Glomerular endothelial cell (primary cell): ENCODE measurements around the gene CA5B. TPM values are rescaled to one million over a fixed set of nuclear protein-coding genes. Genes with fewer than 3 reads are reported as not detected.
"Not testable (repeated sequence)": the region's sequence is repeated elsewhere in the genome, so short reads cannot be mapped to it uniquely, and the experiment has no call there.

Experiments
- DNase-seq: peaks from one replicate; pipeline ENCODE4 v3.0.0-alpha.2; 2011; ENCODE audit warnings: low read depth, low spot score; ENCODE audit errors: extremely low read depth
- total RNA-seq: library from RNA; depleted of rRNA; stranded (reverse); fragments of >200 nt; gene quantifications from 2 replicates; pipeline ENCODE4 v1.2.3, GENCODE V29; 2015

The CA5B gene
- total RNA-seq, 1 donor from 2014 or later, result 7.1 TPM

DNA sequence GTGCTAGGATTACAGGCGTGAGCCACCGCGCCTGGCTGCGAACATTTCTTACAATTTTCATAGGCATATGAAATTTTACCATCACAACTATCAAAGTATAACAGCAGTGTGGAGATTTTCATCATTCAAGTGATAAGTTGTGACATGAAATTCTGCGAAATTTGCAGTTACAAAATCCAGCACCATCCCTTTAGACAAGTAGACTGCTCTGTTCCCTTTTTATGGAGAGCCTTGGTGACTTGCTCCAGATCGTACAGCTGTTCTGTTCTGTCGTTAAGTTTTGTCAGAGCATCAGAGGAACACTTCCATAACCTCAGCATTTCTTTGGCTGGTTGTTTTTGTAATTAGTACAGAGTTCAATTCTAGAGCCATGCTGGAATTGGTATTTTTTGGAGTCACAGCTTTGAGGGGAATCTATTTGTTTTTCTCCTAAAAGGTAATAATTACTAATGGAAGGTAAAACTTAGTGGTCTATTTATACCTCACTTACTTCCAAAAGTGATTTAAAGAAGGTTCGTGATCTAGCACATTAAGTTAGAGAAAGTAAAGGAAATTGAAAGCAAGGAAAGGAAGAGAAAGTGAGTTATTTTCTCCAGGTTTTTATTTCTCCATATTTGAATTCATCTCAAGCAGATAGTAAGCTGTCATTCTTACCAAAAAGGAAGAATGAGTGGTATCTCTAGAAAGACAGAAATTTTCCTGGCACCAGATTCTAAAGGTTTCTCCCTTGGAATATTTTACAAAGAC is 74.3 kb downstream of the CA5B start:
- no peak for DNase-seq

DNA sequence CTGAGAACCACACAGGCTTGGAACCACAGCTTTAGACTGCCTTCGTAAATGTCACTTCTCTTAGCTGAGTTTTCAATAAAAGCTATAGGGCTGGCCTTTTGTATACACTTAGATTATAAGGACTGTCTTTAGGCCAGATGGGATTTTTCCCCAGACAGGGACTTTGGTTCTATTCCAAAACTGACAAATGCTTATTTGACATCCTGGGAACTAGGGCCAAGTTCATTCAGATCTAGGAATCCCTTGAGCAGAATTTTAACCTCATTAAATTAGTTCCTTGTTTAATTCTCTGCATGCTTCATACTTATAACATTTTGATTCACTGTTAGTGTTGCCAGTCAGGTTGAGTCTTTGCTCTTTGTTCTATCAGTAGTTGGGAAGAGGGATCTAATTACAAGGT is 75.3 kb downstream of the CA5B start:
- no peak for DNase-seq

DNA sequence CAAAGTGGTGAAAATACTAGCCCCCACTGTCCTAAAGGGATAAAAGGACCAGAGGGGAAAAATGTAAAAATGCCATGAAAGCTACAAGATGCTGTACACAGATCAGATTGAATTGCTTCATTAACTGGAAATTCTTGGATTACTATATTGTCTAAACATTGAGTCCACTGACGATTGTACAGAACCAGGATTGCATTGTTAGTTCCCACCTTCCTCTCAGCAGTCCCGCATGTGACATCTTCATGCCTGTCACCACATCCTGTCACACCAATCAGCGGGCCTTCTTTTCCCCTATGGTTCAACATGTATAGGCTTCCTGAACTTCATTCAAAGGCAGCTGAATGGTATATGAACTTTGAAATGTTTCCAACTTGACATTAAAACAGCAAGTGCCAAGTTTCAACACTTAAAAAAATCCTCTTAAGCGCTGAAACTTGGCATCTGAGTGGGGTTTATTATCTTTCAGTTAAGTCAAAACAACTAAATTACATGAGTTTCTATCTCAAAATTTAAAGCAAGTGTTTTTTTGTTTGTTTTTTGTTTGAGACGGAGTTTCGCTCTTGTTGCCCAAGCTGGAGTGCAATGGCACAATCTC is 76.8 kb downstream of the CA5B start:
- DNase-seq, result no peak

DNA sequence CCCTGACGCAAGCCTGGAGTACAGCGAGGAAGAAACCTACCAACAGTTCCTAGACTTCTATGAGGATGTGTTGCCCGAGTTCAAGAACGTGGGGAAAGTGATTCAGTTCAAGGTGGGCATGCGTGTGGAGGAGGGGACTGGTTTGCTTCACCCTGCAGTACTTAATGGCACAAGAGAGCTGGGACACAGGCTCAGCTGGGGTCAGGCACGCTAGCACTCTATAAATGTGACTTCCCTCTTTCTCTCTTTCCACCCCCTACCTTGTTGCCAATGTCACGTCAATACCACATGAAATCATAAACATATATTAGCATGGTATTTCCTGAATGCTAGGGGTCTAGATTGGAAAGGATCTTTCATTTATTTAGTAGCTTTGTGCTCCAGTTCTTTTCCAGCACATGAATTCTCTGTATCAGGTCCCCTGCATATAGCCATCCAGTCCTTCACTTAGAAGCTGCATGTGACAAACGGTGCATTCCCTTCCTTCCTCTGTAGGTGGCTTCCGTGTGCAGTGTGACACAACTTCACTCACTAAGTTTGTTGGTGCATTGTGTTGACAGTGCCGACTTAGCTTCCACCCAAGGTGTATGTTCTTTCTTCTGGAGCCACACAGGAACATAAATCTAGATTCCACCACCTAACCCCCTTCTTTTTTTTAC is 77.8 kb downstream of the CA5B start:
- DNase-seq, result no peak

DNA sequence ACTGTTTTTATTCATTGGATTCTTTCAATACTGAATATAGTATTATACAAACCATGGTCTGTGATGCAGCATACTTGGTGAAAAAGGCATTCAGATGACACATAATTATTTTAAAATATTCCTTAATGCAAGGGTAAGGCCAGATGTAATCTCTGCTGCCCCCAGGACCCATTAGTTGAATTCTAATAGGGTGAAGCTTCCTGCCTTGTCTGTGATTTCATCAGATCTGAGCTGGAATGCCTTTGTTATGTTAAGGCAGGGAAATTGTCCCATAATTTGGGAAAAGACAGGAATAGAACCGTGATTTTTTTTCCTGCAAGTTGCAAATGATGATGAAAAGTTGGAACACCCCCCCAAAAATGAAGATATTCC is 78.4 kb downstream of the CA5B start:
- no peak for DNase-seq

DNA sequence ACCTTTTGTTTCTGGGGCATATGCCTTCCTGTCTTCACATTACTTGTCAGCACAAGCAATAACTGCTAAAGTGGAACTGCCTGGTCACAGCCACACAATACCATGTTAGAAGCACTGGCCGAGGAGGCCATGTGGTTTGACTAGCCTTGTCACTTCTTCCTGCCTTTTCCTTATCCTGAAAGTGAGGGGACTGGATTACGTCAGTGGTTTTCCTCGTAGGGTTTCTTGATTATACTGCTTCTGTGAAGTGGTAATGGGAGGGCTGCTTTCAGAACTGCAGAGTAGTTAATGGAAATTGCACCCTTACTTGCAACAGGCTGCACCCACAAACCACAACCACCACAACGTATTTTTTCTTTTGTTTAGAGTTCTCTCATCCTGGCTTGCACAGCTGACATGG is 78.8 kb downstream of the CA5B start:
- DNase-seq, result no peak

DNA sequence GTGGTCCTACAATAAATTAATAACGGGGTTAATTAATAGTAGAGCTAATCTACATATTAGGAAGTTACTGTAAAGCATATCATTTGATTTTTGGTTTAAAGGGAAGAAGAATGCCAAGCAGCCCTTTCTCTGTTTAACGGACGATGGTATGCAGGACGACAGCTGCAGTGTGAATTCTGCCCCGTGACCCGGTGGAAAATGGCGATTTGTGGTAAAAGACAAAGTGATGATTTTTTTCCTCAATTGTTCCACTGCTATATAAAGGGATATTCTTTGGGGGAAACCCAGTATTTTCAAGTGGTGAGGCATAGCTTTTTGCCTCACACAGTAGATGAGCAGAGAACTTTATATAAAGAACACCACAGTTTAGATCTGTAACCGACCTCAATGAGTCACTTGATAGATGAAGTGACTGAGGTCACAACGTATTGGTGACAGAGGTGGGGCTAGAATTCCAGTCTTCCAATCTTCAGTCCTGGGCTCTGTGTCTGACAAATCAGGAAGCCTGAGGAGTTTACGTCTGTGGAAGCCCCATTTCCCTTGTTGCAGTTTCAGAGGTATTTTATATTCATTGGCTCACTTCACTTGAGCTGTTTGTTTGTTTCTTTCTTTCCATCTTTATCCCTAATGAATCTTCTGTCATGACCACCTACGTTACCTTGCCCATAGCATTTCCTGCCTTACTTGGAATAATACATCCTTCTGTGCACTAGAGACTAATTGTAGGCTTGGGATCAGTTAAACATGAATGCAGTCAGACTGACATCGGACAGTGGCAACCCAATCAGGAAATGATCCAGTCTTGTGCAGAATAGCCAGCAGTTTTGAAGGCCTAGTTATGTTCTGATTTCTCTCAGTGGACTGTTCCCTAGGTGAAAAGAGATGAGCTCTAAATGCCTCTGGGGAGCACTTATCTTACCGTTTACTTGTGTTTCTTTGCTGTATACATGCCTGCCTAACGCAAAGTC is 82.3 kb downstream of the CA5B start:
- DNase-seq, result no peak

DNA sequence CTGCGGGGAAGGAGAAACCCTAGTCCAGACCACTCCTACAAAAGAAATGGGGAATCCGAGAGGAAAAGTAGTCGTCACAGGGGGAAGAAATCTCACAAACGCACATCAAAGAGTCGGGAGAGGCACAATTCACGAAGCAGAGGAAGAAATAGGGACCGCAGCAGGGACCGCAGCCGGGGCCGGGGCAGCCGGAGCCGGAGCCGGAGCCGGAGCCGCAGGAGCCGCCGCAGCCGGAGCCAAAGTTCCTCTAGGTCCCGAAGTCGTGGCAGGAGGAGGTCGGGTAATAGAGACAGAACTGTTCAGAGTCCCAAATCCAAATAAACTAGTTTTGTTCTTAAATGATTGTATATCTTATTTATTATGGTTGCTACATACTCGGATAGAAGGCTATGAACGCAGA is 84.9 kb downstream of the CA5B start:
- no peak for DNase-seq

DNA sequence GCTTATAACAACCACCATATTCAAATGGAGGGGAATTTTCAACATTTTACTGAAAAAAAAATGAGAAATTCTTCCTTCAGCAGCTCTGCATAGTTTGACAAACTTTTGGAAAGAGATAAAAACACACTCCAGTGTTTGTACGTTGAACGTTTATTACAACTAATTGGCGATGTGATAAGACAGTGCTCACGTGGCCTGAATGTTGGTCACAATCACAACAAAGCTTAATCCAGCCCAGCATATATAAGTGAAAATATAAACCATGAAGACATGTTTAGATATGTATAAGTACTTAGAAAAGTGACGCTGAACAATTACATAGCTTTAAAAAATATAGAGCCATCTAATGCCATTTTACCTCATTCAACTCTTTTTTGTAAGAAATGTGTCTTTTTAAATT is 87.9 kb downstream of the CA5B start:
- DNase-seq, result no peak

DNA sequence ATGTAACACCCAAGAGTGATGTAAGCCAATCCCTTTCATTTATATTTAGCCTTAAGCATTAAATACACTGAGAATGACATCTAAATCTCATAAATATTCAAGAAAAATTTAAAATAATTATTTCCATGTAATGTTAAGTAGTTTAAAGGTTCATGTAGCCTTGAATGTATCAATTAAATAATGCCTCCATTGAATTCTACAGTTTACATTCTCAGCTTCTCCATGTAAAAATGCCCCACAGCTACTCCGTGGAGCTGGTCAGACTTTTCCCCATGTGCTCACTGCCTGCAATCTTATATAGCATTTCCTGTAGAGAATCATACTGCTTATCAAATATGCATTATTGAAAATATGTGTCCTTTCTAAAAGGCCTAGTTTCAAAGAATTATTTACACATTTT is 91.1 kb downstream of the CA5B start:
- DNase-seq, result no peak

DNA sequence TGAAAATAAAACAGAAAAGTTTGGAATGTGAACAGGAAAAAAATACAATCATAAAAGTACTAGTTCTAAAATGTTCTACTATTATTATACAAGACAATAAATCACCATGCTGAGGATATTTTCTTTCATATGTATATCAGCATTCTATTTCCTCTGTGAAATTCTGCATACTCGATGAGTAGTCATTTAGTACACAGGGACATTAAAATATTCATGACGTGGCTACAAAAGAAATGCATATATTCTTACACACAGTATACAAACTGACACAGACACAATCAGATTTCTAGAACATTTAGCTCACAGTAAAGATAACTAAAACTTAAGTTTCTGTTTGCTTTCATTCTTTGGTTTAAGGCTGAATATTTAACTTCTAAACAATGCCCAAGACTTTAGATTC is 93.3 kb downstream of the CA5B start:
- DNase-seq, result not testable (repeated sequence)

DNA sequence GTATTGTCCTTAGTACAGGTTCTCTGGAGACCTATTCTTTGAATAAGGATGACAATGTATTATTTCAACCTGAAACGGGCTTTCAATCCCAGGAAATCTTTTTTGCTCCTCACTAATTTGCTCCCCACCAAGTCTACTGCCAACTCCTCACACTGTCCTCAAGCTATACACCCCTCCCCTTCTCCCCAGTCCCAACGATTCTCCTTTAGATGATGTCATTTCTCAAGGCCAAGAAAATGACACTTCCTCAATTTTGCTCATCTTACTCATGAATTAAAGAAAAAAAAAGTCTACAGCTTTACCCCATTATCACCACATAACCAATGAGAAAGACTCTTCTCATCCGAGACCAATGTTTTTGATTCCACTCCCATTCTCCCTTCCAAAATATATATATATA is 96.0 kb downstream of the CA5B start:
- no peak for DNase-seq

DNA sequence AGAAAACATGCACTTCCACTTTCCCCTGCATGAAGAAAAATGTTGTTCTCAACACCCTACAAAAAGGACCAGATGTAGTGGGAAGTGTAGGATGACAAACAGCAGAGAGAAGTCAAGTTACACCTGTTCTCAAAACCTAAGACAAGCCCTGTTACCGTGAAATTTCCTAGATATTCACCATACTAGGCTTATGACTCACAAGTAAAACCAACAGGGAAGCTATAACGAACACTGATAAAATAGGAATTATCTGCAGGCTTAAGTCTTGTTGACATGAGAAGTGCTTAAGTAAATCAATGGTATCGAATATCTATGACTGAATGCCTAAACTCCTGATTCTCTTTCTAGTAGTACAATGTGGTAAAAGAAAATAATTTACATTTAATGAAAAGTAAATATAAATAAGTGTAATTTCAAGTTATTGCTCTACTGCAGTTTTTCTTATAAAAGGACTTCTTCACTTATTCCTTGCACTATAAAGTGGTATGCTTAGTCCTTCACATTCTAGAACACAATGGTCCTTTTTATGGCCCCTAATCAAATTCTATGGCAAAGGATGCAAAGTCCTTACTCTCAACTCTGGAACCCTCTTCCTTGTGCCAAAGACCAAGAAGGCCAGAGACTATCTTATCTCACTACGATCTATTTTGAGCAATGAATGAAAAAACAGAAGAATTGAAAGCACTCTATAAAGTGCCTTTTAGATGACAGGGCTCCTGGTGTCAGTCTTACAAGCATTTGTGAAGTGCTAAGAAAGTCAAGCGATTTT is 96.9 kb downstream of the CA5B start:
- DNase-seq, result no peak

Other genes starting within 250 kb of the CA5B start
- 47.3 and 66.4 TPM in 2 replicates for gene PIR, start 244.9 kb upstream of the CA5B start, total RNA-seq
- gene BMX, start 237.5 kb upstream of the CA5B start, total RNA-seq, result 3.3 and 24.9 TPM in 2 replicates
- gene ACE2, start 137.3 kb upstream of the CA5B start, total RNA-seq, result not detected in 2 replicates
- gene CLTRN, start 73.5 kb upstream of the CA5B start, total RNA-seq, result 0.12 and 2.1 TPM in 2 replicates
- 2.9 and 9.5 TPM in 2 replicates for gene ZRSR2, start 52.2 kb downstream of the CA5B start, total RNA-seq
- gene AP1S2, start 116.5 kb downstream of the CA5B start, total RNA-seq, result 75.2 and 80.2 TPM in 2 replicates